ENCODE data around the gene CARD14.
"Not testable (repeated sequence)": the region's sequence is repeated elsewhere in the genome, so short reads cannot be mapped to it uniquely, and the experiment has no call there.

CARD14 gene

GRCh38 chr17:80183581-80184422 is 14.0 kb downstream of the CARD14 start:
- no peak for DNase-seq (ENCODE audit: low spot score)

- no peak for DNase-seq (ENCODE audit: low spot score)
Observed at GRCh38 chr17:80184423-80184714, 14.5 kb downstream of the CARD14 start.

GRCh38 chr17:80185968-80186367 is 16.1 kb downstream of the CARD14 start:
- no peak for DNase-seq (ENCODE audit: low spot score)

- DNase-seq (ENCODE audit: low spot score): no peak
Observed at GRCh38 chr17:80187090-80187489, 17.3 kb downstream of the CARD14 start.

- DNase-seq (ENCODE audit: low spot score): no peak
Observed at GRCh38 chr17:80187515-80187941, 17.7 kb downstream of the CARD14 start.

- no peak for DNase-seq (ENCODE audit: low spot score)
Observed at GRCh38 chr17:80189611-80190010, 19.8 kb downstream of the CARD14 start.

- no peak for DNase-seq (ENCODE audit: low spot score)
Observed at GRCh38 chr17:80190716-80191115, 20.9 kb downstream of the CARD14 start.

GRCh38 chr17:80191192-80191591 is 21.4 kb downstream of the CARD14 start:
- no peak for DNase-seq (ENCODE audit: low spot score)

GRCh38 chr17:80191865-80192661 is 22.2 kb downstream of the CARD14 start:
- DNase-seq (ENCODE audit: low spot score): peak; percentile 91

GRCh38 chr17:80195141-80195540 is 25.3 kb downstream of the CARD14 start:
- DNase-seq (ENCODE audit: low spot score): no peak

GRCh38 chr17:80195671-80196529 is 26.1 kb downstream of the CARD14 start:
- DNase-seq (ENCODE audit: low spot score): no peak

GRCh38 chr17:80196652-80197051 is 26.8 kb downstream of the CARD14 start:
- no peak for DNase-seq (ENCODE audit: low spot score)

GRCh38 chr17:80198144-80198661 is 28.4 kb downstream of the CARD14 start:
- no peak for DNase-seq (ENCODE audit: low spot score)

GRCh38 chr17:80199295-80199694 is 29.5 kb downstream of the CARD14 start:
- not testable (repeated sequence) for DNase-seq (ENCODE audit: low spot score)

GRCh38 chr17:80201446-80201845 is 31.6 kb downstream of the CARD14 start:
- DNase-seq (ENCODE audit: low spot score): no peak

GRCh38 chr17:80202197-80202596 is 32.4 kb downstream of the CARD14 start:
- DNase-seq (ENCODE audit: low spot score): no peak

GRCh38 chr17:80203471-80203963 is 33.7 kb downstream of the CARD14 start:
- DNase-seq (ENCODE audit: low spot score): no peak

GRCh38 chr17:80204626-80205468 is 35.0 kb downstream of the CARD14 start:
- DNase-seq (ENCODE audit: low spot score): no peak

GRCh38 chr17:80205811-80206210 is 36.0 kb downstream of the CARD14 start:
- DNase-seq (ENCODE audit: low spot score): no peak

GRCh38 chr17:80208050-80208449 is 38.2 kb downstream of the CARD14 start:
- DNase-seq (ENCODE audit: low spot score): no peak

- DNase-seq (ENCODE audit: low spot score): no peak
Observed at GRCh38 chr17:80209765-80210164, 39.9 kb downstream of the CARD14 start.
